HPDE6-E6E7 (cell line): ENCODE results near the gene CLASP1.
"Not testable (repeated sequence)": the region's sequence is repeated elsewhere in the genome, so short reads cannot be mapped to it uniquely, and the experiment has no call there.

ENCODE experiments used
- DNase-seq: peaks from one replicate; pipeline ENCODE4 v3.0.0; 2011; ENCODE audit warnings: missing footprints; ENCODE audit errors: extremely low spot score

CLASP1 gene

GRCh38 chr2:121582272-121582671, 67.0 kb downstream of the CLASP1 start:
- DNase-seq = no peak

- no peak for DNase-seq
Observed at GRCh38 chr2:121579309-121579708, 70.0 kb downstream of the CLASP1 start.

GRCh38 chr2:121577381-121577780, 71.9 kb downstream of the CLASP1 start:
- DNase-seq = no peak

GRCh38 chr2:121576263-121576662, 73.0 kb downstream of the CLASP1 start:
- DNase-seq = no peak

- DNase-seq = no peak
Observed at GRCh38 chr2:121575800-121576199, 73.5 kb downstream of the CLASP1 start.

- no peak for DNase-seq
Observed at GRCh38 chr2:121570667-121571055, 78.6 kb downstream of the CLASP1 start.

- DNase-seq = no peak
Observed at GRCh38 chr2:121570036-121570666, 79.1 kb downstream of the CLASP1 start.

GRCh38 chr2:121567957-121568409, 81.3 kb downstream of the CLASP1 start:
- DNase-seq = no peak

GRCh38 chr2:121567452-121567851, 81.8 kb downstream of the CLASP1 start:
- no peak for DNase-seq

- DNase-seq = no peak
Observed at GRCh38 chr2:121565389-121566250, 83.6 kb downstream of the CLASP1 start.

GRCh38 chr2:121564905-121565304, 84.4 kb downstream of the CLASP1 start:
- DNase-seq = no peak

- not testable (repeated sequence) for DNase-seq
Observed at GRCh38 chr2:121563754-121564153, 85.5 kb downstream of the CLASP1 start.

GRCh38 chr2:121562269-121563176, 86.7 kb downstream of the CLASP1 start:
- no peak for DNase-seq

GRCh38 chr2:121561617-121562268, 87.5 kb downstream of the CLASP1 start:
- no peak for DNase-seq

- no peak for DNase-seq
Observed at GRCh38 chr2:121558329-121558728, 90.9 kb downstream of the CLASP1 start.

GRCh38 chr2:121555008-121555407, 94.3 kb downstream of the CLASP1 start:
- DNase-seq = no peak

- DNase-seq = not testable (repeated sequence)
Observed at GRCh38 chr2:121552477-121553180, 96.6 kb downstream of the CLASP1 start.

- no peak for DNase-seq
Observed at GRCh38 chr2:121550669-121551068, 98.6 kb downstream of the CLASP1 start.

- no peak for DNase-seq
Observed at GRCh38 chr2:121547646-121548045, 101.6 kb downstream of the CLASP1 start.

- no peak for DNase-seq
Observed at GRCh38 chr2:121545913-121546312, 103.3 kb downstream of the CLASP1 start.

GRCh38 chr2:121545257-121545656, 104.0 kb downstream of the CLASP1 start:
- DNase-seq = no peak
